KOPT-K1 (cell line): ENCODE measurements around the gene GJA3.

Source experiments
- H3K27ac ChIP-seq: fragments of 200-600 bp; sonication (generic); 2 replicates; pipeline ENCODE4 v1.5.1; 2016; ENCODE audit warnings: antibody characterized with exemption, mild to moderate bottlenecking, low read depth, low read length; ENCODE audit not compliant: poor library complexity, severe bottlenecking
- H3K36me3 ChIP-seq: fragments of 200-600 bp; sonication (generic); 2 replicates; pipeline ENCODE4 v1.5.1; 2017; ENCODE audit warnings: antibody characterized with exemption, mild to moderate bottlenecking, low read length, moderate library complexity; ENCODE audit not compliant: insufficient read depth
- H3K9me3 ChIP-seq: fragments of 200-600 bp; sonication (generic); 2 replicates; pipeline ENCODE4 v1.5.1; 2017; ENCODE audit warnings: antibody characterized with exemption, low read length, mild to moderate bottlenecking; ENCODE audit not compliant: insufficient read depth, poor library complexity, severe bottlenecking

GJA3 gene

GRCh38 chr13:20146381-20146780 is 14.5 kb downstream of the GJA3 start:
- Histone ChIP-seq H3K9me3 (no peaks in the 10 kb centered on the region), H3K36me3 (no peaks in the 10 kb centered on the region), H3K27ac (no peak overlapping the region)

GRCh38 chr13:20145521-20145920 is 15.3 kb downstream of the GJA3 start:
- Histone ChIP-seq H3K9me3 (no peaks in the 10 kb centered on the region), H3K36me3 (no peaks in the 10 kb centered on the region), H3K27ac (no peak overlapping the region)

DNA sequence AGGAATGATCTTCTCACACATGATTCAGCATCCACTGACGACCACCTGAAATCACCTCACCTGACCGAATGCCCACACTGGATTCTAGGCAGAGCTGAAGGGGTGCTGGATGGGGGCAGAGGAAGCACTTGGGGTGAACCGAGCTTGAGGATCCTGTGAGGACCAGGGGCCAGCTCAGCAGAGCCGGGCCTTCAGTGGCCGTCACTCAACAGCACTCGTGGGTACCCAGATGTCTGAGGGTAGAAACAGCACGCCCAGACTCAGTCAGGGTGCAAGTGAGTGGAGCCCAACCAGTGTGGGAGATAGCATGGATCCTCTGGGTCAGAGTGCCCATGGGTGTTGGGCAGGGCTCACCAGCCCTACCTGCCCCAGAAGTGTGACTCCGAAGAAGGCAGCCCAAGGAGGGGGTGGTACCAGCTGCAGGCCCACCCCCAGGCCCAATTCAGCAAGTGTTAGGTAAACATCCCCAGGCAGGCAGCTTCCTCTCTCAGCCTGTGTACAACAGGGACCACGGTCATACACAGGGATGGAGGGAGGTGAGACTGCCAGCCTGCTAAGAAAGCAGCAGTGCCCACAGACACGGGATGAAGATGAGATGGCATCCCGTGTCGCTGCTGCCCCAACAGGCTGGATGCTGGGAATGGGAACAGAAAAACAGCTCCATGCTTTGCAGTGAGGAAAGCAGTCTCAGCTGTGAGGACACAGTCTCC is 16.6 kb downstream of the GJA3 start:
- H3K9me3 ChIP-seq = no peaks in the 10 kb centered on the region
- H3K27ac ChIP-seq = no peak overlapping the region
- H3K36me3 ChIP-seq = no peaks in the 10 kb centered on the region

- H3K9me3 ChIP-seq = no peaks in the 10 kb centered on the region
Observed at GRCh38 chr13:20142927-20143480, 17.8 kb downstream of the GJA3 start.

GRCh38 chr13:20142023-20142926 is 18.6 kb downstream of the GJA3 start:
- no peaks in the 10 kb centered on the region for H3K36me3 ChIP-seq
- no peaks in the 10 kb centered on the region for H3K9me3 ChIP-seq
- H3K27ac ChIP-seq = no peak overlapping the region

More at GRCh38 chr13:20142927-20143480, 17.8 kb downstream of the GJA3 start:
- Histone ChIP-seq H3K36me3 (no peaks in the 10 kb centered on the region), H3K27ac (no peak overlapping the region)

DNA sequence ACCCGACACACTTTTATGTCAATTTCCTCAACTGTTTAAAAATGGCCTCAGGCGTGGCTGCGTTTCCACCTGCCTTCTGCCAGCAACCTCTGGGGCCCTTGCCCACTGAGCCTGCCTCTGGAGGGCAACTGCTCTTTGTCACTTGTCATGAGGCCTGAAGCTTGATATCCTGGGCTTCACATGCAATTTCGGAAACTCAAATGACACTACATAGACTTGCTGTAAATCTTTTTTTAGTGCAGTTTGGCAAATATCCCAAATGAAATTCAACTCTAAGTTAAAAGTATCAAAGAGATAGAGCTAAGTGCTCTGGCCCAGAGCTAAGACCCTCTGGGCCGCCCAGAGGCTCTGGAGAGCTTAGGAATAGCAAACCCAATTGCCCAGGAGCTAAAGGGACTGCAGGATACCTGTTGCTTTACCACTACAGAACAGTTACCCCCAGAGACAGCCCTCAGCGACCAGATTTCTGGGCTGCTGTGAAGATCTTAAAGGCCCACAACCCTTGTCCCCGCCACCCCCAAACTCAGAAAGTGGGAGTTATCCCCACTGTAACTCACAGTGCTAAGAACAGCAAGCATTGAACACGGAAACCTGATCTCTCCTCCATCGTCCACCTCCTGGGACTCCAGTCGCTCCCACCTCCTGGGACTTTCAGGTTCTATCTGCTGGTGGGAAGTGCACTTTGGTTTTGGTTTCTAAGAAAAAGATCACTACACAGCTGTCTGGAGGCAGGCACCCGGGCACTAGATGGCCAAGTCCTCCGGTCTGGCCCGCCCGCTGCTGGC is 19.4 kb downstream of the GJA3 start:
- no peaks in the 10 kb centered on the region for H3K9me3 ChIP-seq
- no peaks in the 10 kb centered on the region for H3K36me3 ChIP-seq
- no peak overlapping the region for H3K27ac ChIP-seq

- Histone ChIP-seq H3K9me3 (no peaks in the 10 kb centered on the region), H3K27ac (no peak overlapping the region), H3K36me3 (no peaks in the 10 kb centered on the region)
Observed at GRCh38 chr13:20140487-20140886, 20.4 kb downstream of the GJA3 start.

GRCh38 chr13:20137875-20138274 is 23.0 kb downstream of the GJA3 start:
- Histone ChIP-seq H3K27ac (no peak overlapping the region), H3K9me3 (no peaks in the 10 kb centered on the region), H3K36me3 (no peaks in the 10 kb centered on the region)

GRCh38 chr13:20136781-20137703 is 23.8 kb downstream of the GJA3 start:
- H3K36me3 ChIP-seq = no peaks in the 10 kb centered on the region
- no peak overlapping the region for H3K27ac ChIP-seq
- H3K9me3 ChIP-seq = no peaks in the 10 kb centered on the region

GRCh38 chr13:20134732-20135131 is 26.1 kb downstream of the GJA3 start:
- Histone ChIP-seq H3K27ac (no peak overlapping the region), H3K9me3 (no peaks in the 10 kb centered on the region), H3K36me3 (no peaks in the 10 kb centered on the region)

GRCh38 chr13:20132052-20132634 is 28.7 kb downstream of the GJA3 start:
- Histone ChIP-seq H3K36me3 (no peaks in the 10 kb centered on the region), H3K9me3 (no peaks in the 10 kb centered on the region), H3K27ac (no peak overlapping the region)

GRCh38 chr13:20131057-20131832 is 29.6 kb downstream of the GJA3 start:
- no peak overlapping the region for H3K27ac ChIP-seq
- no peaks in the 10 kb centered on the region for H3K9me3 ChIP-seq

GRCh38 chr13:20130652-20131051 is 30.2 kb downstream of the GJA3 start:
- Histone ChIP-seq H3K9me3 (no peaks in the 10 kb centered on the region), H3K36me3 (no peaks in the 10 kb centered on the region), H3K27ac (no peak overlapping the region)

More at GRCh38 chr13:20131057-20131832, 29.6 kb downstream of the GJA3 start:
- no peaks in the 10 kb centered on the region for H3K36me3 ChIP-seq
